HG02885 (cell line): ENCODE results near the gene STAG3.
"Not testable (repeated sequence)": the region's sequence is repeated elsewhere in the genome, so short reads cannot be mapped to it uniquely, and the experiment has no call there.

ENCODE experiments used
- ATAC-seq: cut with Tn5 transposase; IDR thresholded peaks from one replicate; pipeline ENCODE4 v1.9.1; 2021; ENCODE audit warnings: mild to moderate bottlenecking; ENCODE audit not compliant: unreplicated experiment, poor library complexity

The STAG3 gene

DNA sequence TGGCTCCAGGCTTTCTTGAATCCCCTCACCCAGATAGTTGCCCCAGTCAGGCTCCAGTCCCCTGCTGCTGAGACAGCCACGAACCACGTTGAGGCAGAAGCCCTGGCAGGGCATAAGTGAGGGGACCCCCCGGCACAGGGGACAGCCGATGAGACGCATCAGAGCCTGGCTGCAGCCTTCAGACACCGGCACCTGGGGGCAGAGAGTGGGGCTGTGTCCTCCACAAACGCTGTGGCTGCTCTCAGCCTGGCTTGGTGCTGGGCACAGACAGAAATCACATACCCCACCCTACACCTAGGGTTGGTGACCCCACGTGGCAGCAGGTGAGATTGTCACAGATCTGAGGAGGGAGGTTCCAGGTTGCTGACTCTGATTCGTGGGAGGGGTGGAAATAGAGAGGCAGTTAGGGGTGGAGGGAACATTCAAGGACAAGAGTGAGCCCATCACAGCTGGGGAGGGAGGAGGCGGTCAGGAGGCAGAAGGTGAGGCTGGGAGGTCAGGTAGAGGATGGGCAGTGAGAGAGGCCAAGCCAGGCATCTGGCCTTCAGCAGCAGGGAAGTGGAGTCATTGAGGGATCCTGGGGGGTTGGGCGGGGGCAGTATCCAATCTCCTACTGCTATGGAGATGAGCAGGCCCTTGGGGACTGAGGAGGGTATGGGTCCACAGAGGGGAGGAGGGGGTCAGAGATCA lies 3.8 kb upstream of the STAG3 start:
- ATAC-seq = no peak

DNA sequence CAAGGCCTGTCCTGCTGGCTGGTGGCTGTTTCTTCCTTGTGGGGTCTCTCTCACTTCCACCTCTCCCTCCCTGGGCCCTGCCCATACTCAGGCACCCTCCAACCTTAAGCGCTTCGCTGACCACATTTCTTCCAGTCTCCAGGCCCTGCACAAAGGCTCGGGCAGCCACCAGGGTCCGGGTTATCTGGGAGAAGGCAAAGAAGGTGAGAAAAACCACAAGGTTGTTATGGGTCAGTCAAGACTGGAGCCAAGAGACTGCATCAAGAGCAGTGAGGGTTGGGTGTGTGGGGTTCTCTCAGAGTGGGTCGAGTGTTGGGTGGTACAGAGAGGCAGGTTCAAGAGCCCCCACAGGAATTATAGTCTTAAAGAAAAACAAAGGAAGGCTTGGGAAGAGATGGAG lies 3.1 kb upstream of the STAG3 start:
- no peak for ATAC-seq

DNA sequence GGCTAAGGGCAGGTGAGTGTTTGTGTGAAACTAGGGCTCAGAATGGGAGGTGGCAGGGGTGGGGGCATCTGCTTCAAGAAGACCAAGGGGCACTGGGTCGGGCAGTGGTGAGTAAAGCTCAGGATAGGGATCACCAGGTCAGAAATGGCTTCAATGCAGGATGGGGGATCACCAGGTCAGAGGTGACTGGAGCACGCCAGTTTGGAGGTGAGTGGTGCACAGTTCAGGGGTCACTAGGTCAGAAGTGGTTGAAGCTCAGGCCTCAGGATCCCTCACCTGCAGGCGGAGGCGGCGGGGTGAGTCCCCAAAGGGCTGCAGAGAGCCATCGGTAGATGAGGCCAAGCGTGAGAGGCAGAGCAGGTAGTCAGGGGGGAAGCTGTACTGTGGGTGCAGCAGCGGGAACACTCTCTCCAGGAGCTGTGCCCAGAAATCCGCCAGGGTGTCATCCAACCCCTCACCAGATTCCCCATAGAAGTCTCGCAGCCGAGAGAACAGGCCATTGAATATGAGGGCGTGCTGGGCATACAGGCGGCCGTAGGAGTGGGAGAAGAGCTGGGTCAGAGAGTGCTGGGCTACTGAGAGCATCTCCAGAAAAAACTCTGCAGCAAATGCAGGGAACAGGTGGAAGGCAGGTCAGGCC lies 2.3 kb upstream of the STAG3 start:
- no peak for ATAC-seq

DNA sequence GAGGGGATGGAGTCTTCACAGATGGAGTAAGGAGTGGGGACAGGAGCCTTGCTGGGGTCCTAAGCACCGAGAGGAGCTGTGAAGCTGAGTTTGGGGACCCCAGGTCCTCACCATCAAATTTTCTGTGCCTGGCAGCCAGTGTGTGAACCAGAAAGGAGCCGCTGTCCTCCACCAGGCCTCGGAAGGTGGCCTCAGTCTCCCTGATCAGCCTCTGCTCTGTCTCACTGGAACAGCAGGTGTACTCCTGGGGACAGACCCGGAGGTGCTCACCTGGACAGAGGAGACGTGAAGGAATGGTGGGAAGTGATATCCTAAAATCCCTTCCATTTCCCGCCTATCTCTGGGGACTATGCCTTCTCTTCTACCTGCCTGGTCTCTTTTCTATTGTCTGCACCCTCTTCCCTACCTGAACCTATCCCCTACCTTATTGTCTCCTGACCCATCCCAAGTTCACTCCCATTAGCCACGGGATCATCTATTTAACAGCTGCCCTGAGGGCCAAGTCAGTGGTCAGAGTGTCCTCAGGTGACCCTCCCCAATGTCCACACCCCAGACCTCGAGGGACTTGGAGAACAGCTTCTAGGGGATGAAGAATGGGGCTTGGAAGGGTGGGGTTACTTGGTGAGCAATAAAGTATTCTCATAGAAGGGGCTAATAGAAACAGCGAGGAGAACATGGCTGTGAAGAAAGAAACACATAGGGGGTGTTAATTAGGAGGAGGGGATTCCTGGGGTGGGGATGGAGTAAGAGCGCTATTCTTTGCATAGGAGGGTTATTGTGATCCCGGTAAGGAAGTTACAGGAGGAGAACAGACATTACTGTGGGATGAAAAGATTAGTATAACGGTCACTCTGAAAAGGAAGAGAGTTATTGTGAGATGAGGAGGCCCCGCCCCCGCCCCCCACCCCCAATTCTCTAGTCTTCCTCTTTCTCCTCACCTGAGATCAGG lies 1.3 kb upstream of the STAG3 start:
- ATAC-seq = no peak

DNA sequence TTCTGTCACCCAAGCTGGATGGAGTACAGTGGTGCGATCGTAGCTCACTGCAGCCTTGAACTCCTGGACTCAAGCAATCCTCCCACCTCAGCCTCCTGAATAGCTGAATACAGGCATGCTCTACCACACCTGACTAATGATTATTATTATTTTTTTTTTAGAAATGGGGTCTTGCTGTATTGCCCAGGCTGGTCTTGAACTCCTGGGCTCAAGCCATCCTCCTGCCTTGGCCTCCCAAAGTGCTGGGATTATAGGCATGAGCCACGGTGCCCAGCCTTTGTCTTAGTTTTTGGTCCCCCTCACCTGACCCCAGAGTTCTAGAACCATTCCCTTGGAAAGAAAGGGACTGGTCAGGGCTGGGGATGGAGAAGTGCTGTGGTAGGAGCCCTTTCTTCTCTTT lies 2.4 kb downstream of the STAG3 start:
- ATAC-seq = not testable (repeated sequence)

DNA sequence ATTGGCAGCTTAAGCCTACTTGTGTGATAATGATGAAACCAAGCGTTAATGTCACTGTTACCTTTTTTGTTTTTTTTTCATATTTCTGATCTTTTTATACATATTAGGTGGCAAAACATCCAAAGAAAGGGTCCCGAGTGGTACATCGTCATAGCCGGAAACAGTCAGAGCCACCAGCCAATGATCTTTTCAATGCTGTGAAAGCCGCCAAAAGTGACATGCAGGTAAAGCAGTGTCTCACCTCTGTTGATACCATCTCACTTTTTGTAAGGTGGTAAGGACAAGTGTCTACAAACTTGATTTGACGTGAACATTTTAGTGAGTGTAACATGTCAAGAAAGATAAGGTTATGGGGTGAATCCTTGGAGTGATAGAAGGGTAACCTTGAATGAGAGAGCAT lies 4.9 kb downstream of the STAG3 start:
- not testable (repeated sequence) for ATAC-seq

DNA sequence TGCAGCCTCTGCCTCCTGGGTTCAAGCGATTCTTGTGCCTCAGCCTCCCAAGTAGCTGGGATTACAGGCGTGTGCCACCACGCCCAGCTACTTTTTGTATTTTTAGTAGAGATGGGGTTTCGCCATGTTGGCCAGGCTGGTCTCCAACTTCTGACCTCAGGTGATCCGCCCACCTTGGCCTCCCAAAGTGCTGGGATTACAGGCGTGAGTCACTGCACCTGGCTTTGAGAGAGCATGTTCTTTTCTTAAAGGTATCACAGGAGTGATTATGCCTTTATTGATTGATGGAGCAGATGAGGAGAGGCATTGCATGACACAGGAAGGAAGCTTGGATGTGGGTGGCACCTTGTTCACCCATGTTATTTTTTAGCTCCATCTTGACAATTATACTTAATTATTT lies 5.4 kb downstream of the STAG3 start:
- not testable (repeated sequence) for ATAC-seq

DNA sequence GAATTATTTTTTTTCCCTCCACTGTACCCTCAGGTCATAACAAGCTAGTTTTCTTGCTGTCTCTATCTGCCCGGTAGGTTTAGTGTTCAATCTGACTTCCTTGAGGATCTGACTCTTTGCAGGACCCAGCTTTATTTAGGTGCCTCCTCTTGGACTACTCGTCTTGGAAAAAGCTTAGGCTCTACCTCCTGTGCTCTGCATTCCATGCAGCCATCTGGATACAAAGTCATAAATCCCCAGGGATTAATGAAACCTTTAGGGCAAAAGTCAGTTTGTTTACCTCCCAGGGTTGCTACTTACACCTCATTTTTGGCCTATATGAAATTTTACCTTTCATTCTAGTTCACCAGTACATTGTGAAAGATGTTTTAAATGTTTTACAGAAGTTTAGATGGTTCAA lies 8.0 kb downstream of the STAG3 start:
- ATAC-seq = no peak

DNA sequence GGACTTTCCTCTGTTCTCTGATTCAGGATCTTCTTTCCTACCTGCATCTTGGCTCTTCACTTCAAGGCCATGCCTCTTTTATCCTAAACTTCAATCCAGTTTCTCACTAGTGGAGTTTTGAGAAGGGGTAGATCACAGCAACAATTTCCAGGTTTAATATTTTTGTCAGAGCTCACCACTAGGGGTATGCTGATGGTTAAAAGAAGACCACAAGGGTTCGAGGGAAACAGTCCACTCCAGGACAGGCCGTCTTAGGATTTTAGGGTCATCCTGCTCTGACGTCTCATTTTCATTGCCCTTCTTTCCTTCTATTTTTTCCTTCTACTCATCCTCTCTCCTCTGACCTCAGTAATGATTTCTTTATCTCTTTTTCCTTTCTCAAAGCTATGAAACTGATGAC lies 11.3 kb downstream of the STAG3 start:
- ATAC-seq = no peak

DNA sequence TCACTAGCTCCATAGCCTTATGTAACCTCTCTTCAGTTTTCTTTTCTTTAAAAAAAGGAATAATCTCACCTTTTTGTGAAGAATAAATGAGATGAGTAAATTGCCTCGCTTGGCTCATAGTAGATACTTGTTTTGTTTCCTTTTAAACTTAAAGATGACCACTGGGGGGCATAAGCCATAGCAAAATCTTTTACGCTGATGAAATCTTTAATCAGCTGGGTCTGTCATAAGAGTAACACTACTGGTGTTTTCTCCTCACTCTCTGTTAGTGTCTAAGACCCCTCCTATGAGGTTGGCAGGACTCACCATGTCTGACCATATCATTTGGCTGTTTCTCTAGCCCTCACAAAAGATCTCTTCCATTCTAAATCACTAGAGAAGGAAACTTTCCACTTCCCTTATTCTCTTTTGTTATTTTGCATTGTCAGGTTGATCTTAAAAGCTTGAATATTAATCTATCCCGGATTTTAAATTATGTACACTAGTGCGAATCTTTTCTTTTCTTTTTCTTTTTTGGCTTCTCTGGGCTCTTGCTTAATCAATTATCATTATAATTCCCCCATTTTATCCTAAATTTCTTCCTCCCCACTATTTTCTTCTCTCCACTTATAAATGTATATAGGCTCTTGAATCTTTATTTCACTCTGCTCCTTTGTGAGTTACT lies 12.5 kb downstream of the STAG3 start:
- peak; percentile 43 for ATAC-seq

DNA sequence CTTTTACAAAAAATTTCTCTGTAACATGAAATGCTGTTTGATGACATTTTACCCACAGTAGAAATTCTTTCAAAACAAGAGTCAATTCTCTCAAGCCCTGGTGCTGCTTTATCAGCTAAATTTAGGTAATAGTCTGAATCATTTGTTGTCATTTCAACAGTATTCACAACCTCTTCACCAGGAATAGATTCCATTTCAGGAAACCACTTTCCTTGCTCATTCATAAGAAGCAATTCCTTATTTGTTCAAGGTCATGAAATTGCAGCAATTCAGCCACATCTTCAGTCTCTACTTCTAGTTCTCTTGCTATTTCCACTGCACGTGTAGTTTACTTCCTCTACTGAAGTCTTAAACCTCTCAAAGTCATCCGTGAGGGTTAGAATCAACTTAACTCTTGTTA lies 14.1 kb downstream of the STAG3 start:
- ATAC-seq = no peak

DNA sequence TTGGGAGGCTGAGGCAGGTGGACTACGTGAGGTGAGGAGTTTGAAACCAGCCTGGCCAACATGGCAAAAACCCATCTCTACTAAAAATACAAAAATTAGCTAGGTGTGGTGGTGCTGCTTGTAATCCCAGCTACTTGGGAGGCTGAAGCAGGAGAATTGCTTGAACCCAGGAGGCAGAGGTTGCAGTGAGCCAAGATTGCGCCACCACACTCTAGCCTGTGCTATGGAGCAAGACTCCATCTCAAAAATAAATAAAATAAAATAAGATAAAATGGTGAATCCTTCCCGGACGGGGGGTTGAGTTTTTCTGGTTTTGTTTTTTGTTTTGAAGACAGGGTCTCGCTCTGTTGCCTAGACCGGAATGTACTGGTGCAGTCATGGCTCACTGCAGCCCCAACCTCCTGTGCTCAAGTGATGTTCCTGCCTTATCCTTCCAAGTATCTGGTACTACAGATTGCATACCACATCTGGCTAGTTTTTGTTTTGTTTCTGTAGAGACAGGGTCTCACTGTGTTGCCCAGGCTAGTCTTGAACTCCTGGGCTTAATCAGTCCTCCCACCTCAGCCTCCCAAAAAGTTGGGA lies 14.7 kb downstream of the STAG3 start:
- not testable (repeated sequence) for ATAC-seq

DNA sequence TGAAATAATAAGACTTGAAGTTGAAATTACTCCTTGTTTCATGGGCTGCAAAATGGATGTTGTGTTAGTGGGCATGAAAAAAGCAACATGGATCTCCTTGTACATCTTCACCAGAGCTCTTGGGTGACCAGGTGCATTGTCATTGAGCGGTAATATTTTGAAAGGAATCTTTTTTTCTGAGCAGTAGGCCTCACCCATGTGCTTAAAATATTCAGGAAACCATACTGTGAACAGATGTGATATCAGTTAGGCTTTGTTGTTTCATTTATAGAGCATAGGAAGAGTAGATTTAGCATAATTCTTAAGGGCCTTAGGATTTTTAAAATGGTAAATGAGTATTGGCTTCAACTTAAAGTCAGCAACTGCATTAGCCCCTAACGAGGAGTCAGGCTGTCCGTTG lies 15.3 kb downstream of the STAG3 start:
- ATAC-seq = no peak

DNA sequence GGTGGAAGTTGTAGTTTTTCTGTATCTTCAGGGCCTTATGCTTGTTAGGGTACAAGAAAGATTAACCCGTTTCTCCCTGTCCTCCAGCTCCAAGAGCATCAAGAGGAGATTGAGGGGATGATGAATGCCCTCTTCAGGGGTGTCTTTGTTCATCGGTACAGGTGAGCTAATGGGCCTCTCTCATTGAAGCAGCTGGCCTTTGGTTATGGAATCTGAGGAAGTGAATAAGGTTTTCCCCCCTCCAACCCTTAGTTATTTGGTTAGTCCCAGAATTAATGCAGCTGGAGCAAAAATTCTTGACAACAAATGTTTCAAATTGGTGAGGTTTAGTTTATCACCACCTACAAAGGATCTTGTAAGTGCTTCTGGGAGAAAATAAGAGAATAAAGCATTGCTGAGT lies 17.5 kb downstream of the STAG3 start:
- no peak for ATAC-seq

DNA sequence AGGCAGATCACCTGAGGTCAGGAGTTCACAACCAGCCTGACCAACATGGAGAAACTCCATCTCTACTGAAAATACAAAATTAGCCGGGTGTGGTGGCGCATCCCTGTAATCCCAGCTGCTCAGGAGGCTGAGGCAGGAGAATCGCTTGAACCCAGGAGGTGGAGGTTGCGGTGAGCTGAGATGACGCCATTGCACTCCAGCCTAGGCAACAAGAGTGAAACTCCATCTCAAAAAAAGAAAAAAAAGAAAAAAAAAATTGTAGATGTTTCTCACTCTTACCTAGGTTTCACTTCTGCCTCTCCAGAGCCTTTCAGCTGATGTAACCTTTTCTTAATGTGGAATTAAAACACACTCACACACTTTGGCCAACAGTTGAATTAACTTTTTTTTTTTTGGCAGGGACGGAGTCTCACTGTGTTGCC lies 18.2 kb downstream of the STAG3 start:
- not testable (repeated sequence) for ATAC-seq

DNA sequence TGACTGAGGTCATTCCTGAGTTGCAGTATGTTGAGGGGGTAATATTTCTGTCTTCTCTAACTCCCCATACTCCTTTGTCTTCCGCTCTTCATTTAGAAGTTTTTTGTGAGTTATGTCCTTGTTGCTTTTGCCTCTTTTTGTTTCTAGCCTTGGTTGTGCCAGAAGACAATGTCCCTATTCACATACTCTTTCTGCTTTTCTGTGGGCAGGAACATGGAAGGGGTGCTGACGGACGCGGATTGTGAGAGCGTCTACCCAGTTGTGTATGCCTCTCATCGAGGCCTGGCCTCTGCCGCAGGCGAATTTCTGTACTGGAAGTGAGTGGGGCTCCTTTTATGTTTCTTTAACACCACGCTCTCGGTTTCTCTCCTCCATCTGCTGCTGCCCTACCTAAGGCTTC lies 20.5 kb downstream of the STAG3 start:
- ATAC-seq = no peak

DNA sequence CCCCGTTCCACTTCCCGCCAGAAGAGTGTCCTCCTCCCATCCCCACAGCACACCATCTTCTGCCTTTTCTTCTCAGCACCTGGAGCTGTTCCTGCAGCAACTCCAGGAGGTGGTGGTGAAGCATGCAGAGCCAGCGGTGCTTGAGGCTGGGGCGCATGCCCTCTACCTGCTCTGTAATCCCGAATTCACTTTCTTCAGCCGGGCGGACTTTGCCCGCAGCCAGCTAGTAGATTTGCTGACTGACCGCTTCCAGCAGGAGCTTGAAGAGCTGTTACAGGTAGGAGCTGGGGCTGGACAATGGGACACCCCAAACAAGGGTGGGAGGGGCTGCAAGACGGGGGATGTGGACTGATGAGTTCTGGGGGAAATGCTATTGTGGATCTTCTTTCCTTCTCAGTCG lies 23.0 kb downstream of the STAG3 start:
- no peak for ATAC-seq

DNA sequence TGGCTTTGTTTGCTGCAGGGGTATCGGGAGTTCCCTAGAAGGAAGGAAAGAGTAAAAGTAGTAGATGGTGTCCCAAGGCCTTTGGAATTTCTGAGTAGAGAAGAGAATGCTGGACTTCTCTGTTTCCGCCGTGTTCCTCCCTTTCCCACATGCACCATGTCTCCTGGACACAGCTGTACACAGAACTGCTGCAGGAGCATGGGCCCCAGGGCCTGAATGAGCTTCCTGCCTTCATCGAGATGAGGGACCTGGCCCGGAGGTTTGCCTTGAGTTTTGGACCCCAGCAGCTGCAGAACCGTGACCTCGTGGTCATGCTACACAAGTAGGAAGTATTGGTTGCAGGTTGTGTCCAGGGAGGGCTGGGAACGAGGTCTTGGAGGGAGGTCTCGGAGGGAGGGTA lies 26.7 kb downstream of the STAG3 start:
- no peak for ATAC-seq

DNA sequence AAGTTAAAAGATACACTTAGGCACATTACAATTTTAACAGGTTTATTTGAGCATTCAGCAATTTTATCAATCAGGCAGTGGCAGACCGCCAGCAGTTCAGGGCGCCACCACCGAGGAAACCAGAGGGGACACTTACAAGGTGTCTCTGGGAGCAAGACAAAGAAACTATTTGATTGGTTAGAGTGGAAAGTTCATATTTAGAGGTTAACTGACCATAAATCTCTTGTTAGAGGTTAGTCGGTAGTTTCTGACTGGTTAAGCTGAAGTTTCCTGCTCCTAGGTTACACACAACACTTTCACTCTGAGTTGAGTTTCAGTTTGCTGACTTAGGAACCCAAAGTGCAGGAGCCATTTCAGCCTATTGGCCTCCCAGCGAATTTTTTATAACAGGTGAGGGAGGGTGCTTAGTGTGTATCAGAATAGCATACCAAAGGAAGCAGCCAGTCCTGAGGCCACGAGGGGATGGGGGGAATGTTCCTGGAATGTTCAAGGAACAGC lies 31.2 kb downstream of the STAG3 start:
- ATAC-seq = peak; percentile 71

DNA sequence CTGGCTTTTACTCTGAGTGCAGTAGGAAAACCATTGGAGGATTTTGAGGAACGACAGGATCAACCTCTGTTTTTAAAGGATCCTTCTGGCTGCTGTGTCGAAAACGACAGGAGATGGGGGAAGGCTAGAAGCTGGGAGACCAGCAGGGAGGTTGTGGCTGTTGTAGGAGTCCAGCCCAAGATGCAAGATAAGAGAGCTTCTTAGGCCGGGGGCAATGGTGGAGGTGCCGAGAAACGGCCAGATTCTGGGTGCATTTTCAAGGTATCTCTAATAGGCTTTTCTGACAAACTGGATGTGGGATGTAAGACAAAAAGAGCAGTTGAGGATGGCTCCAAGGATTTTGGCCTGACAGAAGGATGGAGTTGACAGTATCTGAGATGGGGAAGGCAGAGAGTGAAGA lies 31.8 kb downstream of the STAG3 start:
- no peak for ATAC-seq
